ENCODE data around the gene HNRNPF. TPM values are rescaled to one million over a fixed set of nuclear protein-coding genes. Genes with fewer than 3 reads are reported as not detected.

Gene HNRNPF
- polyA plus RNA-seq, 1 donor (not counting 4 experiments of a cell fraction or from before 2014, with no cell fraction given) = 238 TPM

DNA sequence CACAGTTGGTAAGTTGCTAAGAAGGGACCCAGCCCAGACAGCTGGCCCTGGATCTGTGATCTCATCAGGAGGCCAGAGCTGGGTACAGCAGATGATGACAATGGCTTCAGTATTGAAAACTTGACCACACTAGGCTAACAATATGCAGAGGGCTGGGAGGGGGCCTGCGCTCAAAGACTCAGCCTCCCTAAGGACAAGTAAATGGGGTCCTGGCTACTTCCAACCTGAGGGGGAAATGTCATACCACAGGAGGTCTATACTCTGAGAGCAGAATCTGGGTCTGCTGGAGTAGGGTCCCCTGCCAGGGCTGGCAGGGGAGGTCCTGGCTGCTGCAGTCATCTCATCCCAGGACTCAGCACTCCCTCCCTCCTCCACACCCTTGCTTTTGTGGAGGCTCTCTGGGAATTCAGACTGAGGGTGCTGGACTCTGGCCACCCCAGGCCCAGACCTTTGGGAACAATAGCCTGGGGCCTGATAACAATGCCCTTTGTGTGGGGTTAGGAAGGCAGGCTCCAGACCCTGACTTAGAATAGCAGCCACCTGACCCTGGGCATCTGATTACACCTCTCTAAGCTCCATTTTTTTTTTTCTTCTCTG, 36.1 kb downstream of the HNRNPF start:
- Histone ChIP-seq H3K9me3 (ENCODE audit: control insufficient read depth, low read depth, low read length) (no peaks in the 10 kb centered on the region), H3K36me3 (ENCODE audit: control insufficient read depth in 2 of 2, extremely low read depth in 1 of 2, insufficient read depth in 2 of 2, low read length in 2 of 2) (no peaks in the 10 kb centered on the region), H3K4me1 (ENCODE audit: control insufficient read depth, extremely low read depth, insufficient read depth, low read length) (no peaks in the 10 kb centered on the region), H3K27me3 (ENCODE audit: control insufficient read depth, extremely low read depth, insufficient read depth, low read length) (no peaks in the 10 kb centered on the region), H3K79me2 (ENCODE audit: control insufficient read depth, insufficient read depth, low read length) (no peaks in the 10 kb centered on the region), H2AFZ (ENCODE audit: control insufficient read depth, low read length) (no peak overlapping the region), H3K4me3 (ENCODE audit: control insufficient read depth in 2 of 3, extremely low read depth in 1 of 3, insufficient read depth in 2 of 3, low read depth in 1 of 3, low read length in 3 of 3) (no peak overlapping the region), H3K9ac (ENCODE audit: control insufficient read depth, extremely low read depth, insufficient read depth, low read length) (no peak overlapping the region), H3K9me1 (ENCODE audit: control insufficient read depth, extremely low read depth, insufficient read depth, low read length) (no peaks in the 10 kb centered on the region), H3K27ac (ENCODE audit: control insufficient read depth, insufficient read depth, low read length) (no peak overlapping the region), H4K20me1 (ENCODE audit: control insufficient read depth, extremely low read depth, insufficient read depth, low read length) (no peaks in the 10 kb centered on the region), H3K4me2 (ENCODE audit: control insufficient read depth, extremely low read depth, insufficient read depth, low read depth, low read length) (no peak overlapping the region)
- FAIRE-seq (no peak), DNase-seq (ENCODE audit: low read depth, low spot score) (no peak)
- TF ChIP-seq EZH2 (IDR thresholded peaks at IDR 0.05; ENCODE audit: low read length) (no peak), CTCF (optimal IDR thresholded peaks at IDR 0.05 in 1 of 3, IDR thresholded peaks at IDR 0.05 in 1 of 3, conservative IDR thresholded peaks at IDR 0.05 in 1 of 3; ENCODE audit: extremely low read depth in 1 of 3, insufficient read depth in 2 of 3, low read length in 3 of 3) (no peak)
- dilution Hi-C loops (cut with MboI; ENCODE audit: extremely low pct_ligation_motif_present, low sequenced_read_pairs) = no loop called here

- no peaks in the 10 kb centered on the region for H3K27me3 ChIP-seq (ENCODE audit: control insufficient read depth, extremely low read depth, insufficient read depth, low read length)
Observed at GRCh38 chr10:43371418-43371817, 37.6 kb downstream of the HNRNPF start, which contains the start of gene FXYD4. Gene FXYD4, plus strand, starts transcription at chr10:43371636. Its CDS starts 2,111 bp downstream, at chr10:43373747.

More at GRCh38 chr10:43371418-43371817, 37.6 kb downstream of the HNRNPF start, which contains the start of gene FXYD4:
- dilution Hi-C loops (cut with MboI; ENCODE audit: extremely low pct_ligation_motif_present, low sequenced_read_pairs) = no loop called here
- Histone ChIP-seq H3K4me1 (ENCODE audit: control insufficient read depth, extremely low read depth, insufficient read depth, low read length) (no peaks in the 10 kb centered on the region), H3K9ac (ENCODE audit: control insufficient read depth, extremely low read depth, insufficient read depth, low read length) (no peak within 1 kb of the TSS), H3K9me3 (ENCODE audit: control insufficient read depth, low read depth, low read length) (no peaks in the 10 kb centered on the region), H3K9me1 (ENCODE audit: control insufficient read depth, extremely low read depth, insufficient read depth, low read length) (no peaks in the 10 kb centered on the region), H3K36me3 (ENCODE audit: control insufficient read depth in 2 of 2, extremely low read depth in 1 of 2, insufficient read depth in 2 of 2, low read length in 2 of 2) (no peaks in the 10 kb centered on the region), H3K79me2 (ENCODE audit: control insufficient read depth, insufficient read depth, low read length) (no peaks in the 10 kb centered on the region), H3K27ac (ENCODE audit: control insufficient read depth, insufficient read depth, low read length) (no peak within 1 kb of the TSS), H4K20me1 (ENCODE audit: control insufficient read depth, extremely low read depth, insufficient read depth, low read length) (no peaks in the 10 kb centered on the region), H3K4me2 (ENCODE audit: control insufficient read depth, extremely low read depth, insufficient read depth, low read depth, low read length) (no peak within 1 kb of the TSS), H2AFZ (ENCODE audit: control insufficient read depth, low read length) (no peak within 1 kb of the TSS), H3K4me3 (ENCODE audit: control insufficient read depth in 2 of 3, extremely low read depth in 1 of 3, insufficient read depth in 2 of 3, low read depth in 1 of 3, low read length in 3 of 3) (no peak within 1 kb of the TSS)
- DNase-seq (ENCODE audit: low read depth, low spot score) = no peak
- FAIRE-seq = no peak
- no peak for TF ChIP-seq CTCF (optimal IDR thresholded peaks at IDR 0.05 in 1 of 3, IDR thresholded peaks at IDR 0.05 in 1 of 3, conservative IDR thresholded peaks at IDR 0.05 in 1 of 3; ENCODE audit: extremely low read depth in 1 of 3, insufficient read depth in 2 of 3, low read length in 3 of 3)
- no peak for TF ChIP-seq EZH2 (IDR thresholded peaks at IDR 0.05; ENCODE audit: low read length)

Measured in keratinocyte (primary cell).